ENCODE data around the gene METTL4.

Gene METTL4, protein sequence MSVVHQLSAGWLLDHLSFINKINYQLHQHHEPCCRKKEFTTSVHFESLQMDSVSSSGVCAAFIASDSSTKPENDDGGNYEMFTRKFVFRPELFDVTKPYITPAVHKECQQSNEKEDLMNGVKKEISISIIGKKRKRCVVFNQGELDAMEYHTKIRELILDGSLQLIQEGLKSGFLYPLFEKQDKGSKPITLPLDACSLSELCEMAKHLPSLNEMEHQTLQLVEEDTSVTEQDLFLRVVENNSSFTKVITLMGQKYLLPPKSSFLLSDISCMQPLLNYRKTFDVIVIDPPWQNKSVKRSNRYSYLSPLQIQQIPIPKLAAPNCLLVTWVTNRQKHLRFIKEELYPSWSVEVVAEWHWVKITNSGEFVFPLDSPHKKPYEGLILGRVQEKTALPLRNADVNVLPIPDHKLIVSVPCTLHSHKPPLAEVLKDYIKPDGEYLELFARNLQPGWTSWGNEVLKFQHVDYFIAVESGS

DNA sequence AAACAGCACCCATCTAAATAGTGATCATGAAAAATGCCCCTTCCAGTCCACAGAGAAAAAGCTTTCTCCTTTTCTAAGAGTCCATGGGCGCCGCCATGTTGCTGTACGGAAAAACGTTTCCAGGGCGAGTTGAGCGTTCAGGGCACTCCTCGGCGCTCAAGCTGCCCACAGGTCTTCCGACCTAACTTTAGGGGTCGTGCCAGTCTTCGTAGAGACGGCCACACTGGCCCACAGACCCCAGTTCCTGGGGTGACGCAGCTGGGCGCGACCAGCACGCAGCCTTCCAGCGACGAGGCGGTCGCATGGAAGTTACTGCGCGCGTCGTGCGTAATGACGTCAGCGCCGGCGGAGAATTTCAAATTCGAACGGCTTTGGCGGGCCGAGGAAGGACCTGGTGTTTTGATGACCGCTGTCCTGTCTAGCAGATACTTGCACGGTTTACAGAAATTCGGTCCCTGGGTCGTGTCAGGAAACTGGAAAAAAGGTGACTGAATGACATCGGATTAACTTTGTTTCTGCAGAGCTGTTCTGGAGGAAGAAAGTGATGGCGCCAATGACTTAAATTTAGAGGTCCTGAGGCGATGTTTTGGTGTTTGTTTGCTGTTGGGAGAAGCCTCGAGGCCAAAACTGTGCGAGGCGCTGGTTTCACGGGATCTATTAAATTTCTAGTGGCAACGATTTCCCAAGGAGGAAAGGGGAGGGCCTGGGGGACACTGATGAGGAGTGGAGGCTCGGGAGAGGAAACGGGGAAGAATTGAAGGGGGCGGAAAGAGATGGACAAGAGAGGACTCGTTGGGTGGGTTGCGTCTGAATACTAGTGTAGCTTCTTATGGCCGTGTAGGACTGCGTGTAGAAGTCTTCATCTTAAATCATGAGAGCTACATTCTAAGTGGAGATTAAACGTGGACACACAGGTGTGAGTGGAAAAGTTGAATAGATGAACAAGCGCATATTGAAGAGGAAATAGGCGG lies at the start of gene METTL4, which contains the start of gene NDC80:
METTL4 (minus strand) TSS at position 306 of the 971 bp plus-strand sequence. CDS start 4,289 bp downstream, outside the sequence.
NDC80 (plus strand) TSS at position 358 of the 971 bp plus-strand sequence. CDS start 1,429 bp downstream, outside the sequence.
- DNase-seq = peak in 57 of 58 donors; percentile 50 to 94 (median 75)

DNA sequence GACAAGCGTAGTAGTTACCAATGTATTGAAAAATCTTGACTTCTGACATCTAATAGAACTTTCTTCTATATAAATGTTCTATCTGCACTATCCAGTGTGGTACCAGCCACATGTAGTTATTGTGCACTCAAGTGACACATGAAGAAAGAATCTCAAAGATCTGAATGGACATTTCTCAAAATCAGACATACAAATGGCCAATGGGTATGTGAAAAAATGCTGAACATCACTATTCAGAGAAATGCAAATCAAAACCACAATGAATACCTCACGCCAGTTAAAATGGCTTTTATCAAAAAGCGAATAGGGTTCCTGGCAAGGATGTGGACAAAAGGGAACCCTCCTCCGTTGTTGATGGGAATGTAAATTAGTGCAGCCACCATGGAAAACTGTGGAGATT lies 46.7 kb upstream of the METTL4 start:
- DNase-seq = no peak

DNA sequence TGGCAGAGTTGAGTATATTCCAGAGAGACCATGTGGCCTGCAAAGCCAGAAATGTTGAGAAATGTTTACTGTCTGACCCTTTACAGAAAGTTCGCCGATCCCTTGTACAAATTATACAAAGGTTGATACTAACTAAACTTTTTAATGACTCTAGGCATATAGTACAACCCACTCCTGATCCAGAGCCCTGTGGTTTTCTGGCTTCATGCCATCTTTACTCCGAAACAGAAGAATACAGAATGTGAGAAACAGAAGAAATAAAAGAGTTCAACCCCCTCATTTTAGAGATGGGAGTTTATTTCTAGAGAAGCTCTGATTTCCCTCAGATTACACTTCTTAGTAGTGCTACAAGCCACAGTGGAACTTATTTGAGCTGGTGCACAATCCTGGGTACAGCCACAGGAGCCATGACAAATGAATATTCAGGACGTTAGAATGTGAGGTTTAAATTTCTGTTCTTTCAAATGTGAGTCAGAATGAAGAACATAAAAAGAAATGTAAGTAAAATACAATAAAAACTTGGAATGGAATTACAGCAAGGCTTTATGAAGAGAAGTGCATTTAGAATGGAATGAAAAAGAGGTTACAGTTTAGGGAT lies 46.2 kb upstream of the METTL4 start:
- no peak for DNase-seq

DNA sequence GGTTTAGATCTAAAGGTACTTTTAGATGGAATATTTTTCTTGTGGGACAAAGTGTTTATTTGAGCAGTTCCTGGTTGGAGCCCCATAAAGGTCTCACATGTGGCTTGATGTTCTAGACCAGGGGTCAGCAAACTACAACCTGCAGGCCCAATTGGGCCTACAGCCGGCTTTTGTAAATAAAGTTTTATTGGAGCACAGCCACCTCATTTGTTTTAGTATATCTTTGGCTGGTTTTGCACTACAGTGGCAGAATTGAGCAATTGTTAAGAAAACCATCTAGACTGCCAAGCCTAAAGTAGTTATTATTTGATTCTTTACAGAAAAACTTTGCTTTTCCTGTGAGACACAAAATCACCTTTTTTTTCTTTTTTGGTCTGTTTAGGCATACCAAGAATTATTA lies 41.7 kb upstream of the METTL4 start:
- DNase-seq = no peak

DNA sequence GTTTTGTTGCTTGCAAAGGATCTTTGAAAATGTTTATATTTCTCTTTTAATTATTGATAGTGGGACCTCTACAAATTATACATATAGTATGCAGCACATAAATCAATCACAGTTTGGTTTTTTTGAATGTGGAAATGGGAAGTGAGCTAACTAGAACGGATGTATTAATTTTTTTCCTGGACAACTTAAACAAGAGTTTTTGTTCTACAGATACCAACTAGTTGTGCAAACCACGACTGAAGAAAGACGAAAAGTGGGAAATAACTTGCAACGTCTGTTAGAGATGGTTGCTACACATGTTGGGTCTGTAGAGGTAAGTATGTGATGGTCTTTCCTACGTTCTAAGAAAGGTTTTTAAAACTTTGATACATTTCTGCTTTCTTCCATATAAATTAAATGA lies 39.2 kb upstream of the METTL4 start:
- DNase-seq = no peak

DNA sequence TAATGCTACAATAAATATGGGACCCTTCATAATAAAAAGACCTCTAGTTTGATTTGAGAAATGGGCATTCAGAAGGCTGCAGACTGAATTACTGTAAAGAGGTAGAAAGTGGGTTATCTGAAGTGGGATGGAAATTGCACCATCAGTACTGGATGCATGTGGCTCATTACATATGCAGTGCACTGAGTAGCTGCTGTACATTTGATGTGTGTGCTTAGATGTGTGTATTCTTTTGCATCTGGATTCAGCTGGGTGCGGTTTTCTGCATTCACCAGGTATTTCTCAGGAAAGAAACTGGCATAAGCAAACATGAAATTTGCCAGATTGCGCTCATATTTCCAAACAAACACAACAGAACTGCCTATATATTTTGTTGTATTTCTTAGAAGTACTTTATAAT lies 38.3 kb upstream of the METTL4 start:
- DNase-seq = no peak

DNA sequence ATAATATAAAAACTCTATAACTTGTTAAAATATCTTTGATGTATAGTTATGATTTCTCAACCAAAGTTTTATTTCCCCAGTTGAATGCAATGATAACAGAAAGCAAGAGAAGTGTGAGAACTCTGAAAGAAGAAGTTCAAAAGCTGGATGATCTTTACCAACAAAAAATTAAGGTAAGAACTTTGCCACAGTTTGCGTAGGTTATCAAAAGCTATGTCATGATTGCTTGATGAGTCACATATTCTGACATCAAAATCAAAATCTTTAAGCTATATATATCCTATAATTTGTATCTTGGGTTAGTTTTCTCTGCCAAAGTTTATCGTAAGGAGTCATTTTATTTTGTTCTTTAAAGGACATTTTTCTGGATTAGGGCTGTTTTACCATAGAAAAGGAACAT lies 35.0 kb upstream of the METTL4 start:
- DNase-seq = no peak

DNA sequence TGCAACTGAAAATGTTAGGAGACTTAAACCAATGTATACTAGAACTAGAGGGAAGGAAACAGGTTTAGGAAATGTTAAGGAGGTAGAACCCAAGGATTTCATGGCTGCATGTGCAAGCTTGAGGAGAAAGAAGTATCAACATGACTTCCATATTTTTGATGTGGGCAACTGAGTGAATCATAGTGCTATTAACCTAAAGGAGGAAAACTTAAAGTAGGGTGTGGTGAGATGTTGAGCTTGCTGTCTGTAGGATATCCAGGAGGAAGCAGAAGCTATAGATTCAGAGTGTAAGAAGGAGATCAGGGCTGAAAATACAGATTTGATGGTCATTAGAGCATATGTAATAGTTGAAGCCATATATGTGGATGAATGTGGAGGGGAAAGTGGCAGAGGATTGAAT lies 31.5 kb upstream of the METTL4 start:
- DNase-seq = no peak

DNA sequence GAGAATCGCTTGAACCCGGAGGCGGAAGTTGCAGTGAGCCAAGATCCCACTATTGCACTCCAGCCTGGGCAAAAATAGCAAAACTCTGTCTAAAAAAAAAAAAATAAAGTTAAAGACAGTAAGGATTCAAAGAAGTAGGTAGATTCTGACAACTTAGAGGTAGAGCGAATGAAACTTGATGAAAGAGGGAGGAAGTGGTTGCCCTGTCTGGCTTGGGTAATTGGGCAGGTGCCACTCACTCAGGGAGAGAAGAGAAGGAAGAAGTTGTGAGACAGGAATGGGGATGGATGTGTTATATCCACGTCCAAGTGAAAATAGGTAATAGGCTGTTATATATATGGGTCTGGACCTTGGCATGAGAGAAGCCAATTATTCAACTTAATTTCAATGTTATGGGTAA lies 26.3 kb upstream of the METTL4 start:
- no peak for DNase-seq

DNA sequence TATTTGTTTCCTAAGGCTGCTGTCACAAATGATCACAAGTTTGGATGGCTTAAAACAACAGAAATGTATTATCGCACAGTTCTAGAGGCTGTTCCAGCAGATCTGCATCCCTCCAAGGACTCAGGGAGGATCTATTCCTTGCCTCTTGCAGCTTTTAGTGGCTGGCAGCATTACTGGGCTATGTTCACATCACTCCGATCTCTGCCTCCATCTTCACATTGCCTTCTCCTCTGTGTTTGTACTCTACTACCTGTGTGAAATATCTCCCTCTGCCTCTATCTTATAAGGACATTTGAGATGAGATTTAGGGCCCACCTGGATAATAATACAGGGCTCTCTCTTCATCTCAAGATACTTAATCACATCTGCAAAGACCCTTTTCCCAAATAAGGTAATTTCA lies 19.0 kb upstream of the METTL4 start:
- no peak for DNase-seq

DNA sequence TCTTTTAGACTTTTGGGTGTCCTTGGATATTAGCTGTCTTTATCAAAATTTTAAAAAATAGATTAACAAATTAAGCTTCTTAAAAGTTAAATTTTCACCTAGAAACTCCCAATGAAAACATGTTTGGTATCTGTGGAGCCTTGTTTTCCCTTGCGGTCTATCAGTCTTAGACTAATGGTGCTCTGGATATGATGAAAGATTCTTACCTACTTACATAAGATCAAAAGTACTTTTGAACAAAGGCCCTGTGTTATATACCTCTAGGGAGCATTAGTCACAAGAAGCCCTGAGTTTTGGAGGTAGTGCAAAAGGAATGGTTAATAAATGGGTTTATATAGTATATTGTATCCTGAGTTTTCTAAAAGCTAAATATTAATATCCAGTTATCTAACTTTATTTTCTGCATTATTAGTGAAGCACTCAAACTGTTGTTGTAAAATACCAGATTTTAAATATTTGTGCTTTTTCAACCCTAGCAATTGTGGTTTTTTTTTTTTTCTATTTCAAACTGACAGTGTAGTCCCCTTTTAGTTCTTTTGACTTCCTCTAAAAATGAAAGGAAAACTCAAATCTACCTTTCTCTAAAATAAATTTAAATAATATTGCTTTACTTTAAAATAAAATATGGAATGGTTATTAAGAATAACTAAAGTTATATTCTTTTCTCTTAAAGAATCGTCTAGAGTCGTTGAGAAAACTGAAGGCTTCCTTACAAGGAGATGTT lies 18.2 kb upstream of the METTL4 start:
- DNase-seq = no peak

DNA sequence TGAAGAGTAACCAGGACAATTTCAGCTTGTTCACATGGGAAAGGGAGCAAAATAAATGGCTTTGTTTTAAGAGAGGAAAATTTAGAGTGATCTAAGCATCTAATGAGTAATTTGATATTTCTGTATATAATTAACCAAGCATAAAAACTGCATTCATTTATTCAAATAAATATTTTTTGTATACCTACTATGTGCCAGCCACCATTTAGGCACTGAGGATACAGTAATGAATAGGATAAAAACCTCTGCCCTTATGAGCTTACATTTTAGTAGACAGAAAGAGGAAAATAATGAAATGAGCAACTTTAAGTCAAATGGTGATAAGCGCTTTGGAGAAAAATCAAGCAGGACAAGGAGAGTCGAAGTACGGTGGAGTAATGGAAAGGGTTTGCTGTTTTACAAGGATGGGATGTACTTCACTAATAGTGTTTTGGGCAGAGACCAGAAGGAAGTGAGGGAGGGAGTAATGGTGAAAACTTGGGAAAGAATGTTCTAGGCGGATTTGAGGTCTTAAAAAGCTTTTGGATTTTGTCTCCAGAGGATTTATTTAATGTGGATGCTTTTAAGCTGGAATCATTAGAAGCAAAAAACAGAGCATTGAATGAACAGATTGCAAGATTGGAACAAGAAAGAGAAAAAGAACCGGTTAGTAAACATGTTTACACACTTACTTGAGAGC lies 17.5 kb upstream of the METTL4 start:
- DNase-seq = no peak

DNA sequence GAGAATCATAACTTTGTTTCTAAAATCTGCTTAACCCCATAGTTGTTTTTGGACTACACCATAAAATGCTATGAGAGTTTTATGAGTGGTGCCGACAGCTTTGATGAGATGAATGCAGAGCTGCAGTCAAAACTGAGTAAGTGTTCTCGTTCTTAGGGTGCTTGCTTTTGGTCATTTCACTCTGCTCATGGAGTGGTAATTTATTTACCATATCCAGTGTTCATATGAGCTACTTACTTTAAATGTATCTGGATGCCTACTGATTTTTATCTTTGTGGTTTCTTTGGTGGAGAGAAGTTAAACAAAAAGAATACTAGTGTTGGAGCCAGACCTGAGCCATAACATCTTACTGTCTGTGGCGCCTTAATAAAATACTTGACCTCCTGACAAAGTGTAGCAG lies 16.5 kb upstream of the METTL4 start:
- DNase-seq = no peak

DNA sequence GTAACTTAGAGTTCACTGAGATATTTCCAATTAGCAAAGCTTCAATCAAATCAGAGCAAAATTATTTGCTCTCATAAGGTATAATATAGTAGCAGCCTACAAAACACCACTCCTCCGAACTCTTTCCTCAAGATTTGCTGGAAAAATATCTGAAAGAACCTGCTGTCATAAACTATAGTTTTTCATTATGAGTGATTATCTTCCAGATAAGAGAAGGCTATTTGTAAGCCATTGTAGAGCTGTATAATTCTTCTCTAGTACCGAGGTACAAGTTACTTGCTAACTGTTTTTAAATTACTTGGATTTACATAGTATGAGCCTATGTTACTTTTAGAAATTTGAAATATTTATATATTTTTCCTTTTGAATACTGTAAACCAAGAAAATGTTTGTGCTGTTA lies 2.1 kb upstream of the METTL4 start:
- no peak for DNase-seq

DNA sequence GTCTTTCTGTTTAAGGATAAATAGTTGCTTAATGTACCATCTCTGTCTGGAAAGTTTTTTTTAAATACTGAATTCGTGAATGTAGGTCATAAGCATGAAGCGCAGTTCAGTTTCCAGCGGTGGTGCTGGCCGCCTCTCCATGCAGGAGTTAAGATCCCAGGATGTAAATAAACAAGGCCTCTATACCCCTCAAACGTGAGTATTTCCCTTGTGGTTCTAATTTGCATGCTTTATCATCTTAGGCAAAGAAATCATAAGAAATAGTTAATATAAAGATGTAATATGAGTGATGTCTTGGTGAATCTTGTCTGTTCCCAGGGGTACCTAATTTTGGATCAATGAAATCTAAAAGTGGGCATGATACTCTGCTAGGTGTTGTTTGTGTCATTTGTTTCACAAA lies 1.6 kb upstream of the METTL4 start:
- no peak for DNase-seq

DNA sequence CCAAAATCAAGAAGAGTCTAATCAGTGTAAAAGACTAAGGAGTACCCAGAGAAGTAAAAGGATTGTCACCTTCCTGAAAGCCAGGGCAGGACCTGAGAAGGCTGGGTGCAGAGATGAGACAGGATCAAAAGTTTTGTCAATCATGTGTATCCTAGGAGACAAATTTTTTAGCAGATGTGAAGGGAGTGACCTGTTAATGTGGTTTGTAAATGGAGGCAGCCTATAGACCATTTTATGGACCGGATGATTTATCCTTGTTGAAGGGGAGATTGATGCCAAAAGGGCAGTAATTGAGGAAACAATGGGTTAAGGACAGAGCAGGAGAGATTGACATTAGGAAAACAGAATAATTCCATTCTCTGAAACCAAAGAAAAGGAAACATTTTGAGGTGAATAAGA lies 865 bp upstream of the METTL4 start:
- no peak for DNase-seq

DNA sequence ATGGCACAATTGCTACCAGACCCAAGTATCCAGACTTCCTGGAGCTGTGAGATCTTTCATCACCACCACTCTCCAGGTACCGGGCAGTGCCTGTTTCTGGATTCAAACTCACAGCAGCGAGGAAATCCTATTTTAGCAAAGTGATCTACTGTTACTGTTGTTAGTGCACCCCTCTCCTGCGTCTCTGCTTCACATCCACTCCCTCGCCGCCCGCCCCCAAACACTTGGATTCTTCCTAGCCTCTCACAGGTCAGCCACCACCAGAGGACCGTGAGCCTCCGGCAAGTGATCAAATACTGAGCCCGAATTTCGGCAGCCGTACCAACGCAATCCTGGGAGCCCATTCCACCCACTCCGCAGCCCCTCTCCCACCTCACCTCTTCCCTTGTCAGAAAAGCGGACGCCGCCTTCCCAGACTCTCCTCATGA lies 519 bp downstream of the METTL4 start:
- peak in 55 of 58 donors; percentile 52 to 94 (median 73) for DNase-seq

DNA sequence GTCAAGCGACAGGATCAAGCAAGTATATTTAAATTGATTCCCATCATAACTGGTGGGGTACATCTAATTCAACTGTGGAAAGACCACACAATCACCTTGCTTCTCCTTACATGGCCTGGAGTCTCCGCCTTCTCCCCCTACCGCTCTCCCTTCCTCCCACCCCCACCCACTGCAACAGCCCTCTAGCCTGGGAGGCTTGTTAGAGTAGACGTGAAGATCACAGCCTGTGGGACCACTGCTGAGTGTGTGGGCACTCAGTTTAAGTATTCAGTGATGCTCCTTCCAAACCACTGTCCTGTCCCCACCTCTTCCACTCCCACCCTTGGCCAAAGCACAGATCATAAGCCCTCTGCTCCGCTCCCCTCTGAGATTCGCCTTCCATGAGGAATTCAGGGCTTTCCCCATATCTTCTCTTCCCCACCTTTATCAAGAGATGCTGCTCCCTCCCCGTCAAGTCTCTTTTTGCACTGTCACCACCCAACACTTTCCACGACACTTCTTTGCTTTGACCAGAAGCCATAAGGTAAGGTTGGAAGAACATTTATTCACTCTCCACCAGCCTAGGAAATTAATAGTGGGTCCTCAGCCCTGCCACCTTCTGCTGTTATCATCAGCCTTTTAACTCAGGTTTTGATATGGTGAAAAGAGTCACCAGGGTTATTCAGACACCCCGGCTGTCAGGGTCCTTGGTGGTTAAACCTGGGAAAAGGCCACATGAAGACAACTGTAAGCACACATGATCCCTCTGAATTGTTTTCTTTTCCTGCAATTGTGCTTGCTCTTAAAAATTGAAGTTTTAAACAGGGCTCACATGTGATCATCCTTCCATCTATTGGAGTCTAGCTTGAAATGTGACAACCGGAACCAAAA lies 1.7 kb downstream of the METTL4 start:
- no peak for DNase-seq

DNA sequence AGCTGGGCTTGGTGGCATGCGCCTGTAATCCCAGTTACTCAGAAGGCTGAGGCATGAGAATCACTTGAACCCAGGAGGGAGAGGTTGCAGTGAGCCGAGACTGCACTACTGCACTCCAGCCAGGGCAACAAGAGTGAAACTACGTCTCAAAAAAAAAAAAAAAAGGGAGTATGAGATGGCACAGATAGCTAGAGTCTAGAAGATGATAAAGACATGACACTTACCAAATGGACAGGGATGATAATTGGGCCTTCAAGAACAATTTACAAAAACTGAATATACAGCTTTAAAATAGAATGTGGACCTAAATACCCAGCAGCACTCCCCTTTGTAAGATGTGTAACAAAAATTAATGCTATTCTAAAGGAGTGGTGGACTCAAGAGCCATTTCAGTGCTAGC lies 2.7 kb downstream of the METTL4 start:
- no peak for DNase-seq

All from anterior cingulate cortex (tissue), 58 donors.